Body of pancreas (tissue), 4 donors: ENCODE data around the gene VAV1.

Source experiments
- POLR2A ChIP-seq, 3 donors: fragments of 450-650 bp; IDR thresholded peaks; one replicate each; pipeline ENCODE4 v1.6.1; 2016; ENCODE audit warnings: antibody characterized with exemption in 3 of 3, mild to moderate bottlenecking in 2 of 3
- TF ChIP-seq, protein P1 (sequence below), 7 experiments: fragments of 450-650 bp in 4 of 7; fragments of 200-600 bp in 3 of 7; sonication (generic) in 3 of 7; IDR thresholded peaks; one replicate each; pipeline ENCODE4 v1.5.1; 2016 to 2019; ENCODE audit warnings: antibody characterized with exemption in 7 of 7

DNA sequence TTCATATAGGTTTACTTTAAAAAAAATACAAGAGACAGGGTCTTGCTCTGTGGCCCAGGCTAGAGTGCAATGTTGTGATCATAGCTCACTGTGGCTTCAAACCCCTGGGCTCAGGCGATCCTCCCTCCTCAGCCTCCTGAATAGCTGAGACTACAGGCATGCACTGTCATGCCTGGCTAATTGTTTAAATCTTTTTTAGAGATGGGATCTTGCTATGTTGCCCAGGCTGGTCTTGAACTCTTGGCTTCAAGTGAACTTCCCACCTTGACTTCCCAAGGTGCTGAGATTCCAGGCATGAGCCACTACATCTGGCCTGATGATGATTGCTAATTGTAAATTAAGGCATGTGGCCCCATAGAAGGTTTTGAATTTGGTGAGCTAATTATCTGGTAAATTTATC is 79.5 kb downstream of the VAV1 start:
- TF ChIP-seq, protein P1, sequence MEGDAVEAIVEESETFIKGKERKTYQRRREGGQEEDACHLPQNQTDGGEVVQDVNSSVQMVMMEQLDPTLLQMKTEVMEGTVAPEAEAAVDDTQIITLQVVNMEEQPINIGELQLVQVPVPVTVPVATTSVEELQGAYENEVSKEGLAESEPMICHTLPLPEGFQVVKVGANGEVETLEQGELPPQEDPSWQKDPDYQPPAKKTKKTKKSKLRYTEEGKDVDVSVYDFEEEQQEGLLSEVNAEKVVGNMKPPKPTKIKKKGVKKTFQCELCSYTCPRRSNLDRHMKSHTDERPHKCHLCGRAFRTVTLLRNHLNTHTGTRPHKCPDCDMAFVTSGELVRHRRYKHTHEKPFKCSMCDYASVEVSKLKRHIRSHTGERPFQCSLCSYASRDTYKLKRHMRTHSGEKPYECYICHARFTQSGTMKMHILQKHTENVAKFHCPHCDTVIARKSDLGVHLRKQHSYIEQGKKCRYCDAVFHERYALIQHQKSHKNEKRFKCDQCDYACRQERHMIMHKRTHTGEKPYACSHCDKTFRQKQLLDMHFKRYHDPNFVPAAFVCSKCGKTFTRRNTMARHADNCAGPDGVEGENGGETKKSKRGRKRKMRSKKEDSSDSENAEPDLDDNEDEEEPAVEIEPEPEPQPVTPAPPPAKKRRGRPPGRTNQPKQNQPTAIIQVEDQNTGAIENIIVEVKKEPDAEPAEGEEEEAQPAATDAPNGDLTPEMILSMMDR (IDR thresholded peaks at IDR 0.05): no peak
- no peak for TF ChIP-seq POLR2A (IDR thresholded peaks at IDR 0.05)
